PC-9 (cell line): ENCODE data around the gene STX8. TPM values are rescaled to one million over a fixed set of nuclear protein-coding genes. Genes with fewer than 3 reads are reported as not detected.

Experiments used
- BruUV-seq: library from RNA; stranded (reverse); fragments of 400-500 nt; replicated peaks from 2 replicates; lab custom pipeline; 2021; lab: Mats Ljungman, UMichigan
- CTCF ChIA-PET: fragments of 300-600 bp; sonication (Branson Sonifier 250); formaldehyde crosslinking; loops from one replicate; lab custom pipeline; 2022; ENCODE audit warnings: antibody characterized with exemption; lab: Charles Lee
- POLR2A ChIA-PET: fragments of 300-600 bp; sonication (Branson Sonifier 250); formaldehyde crosslinking; loops from one replicate; lab custom pipeline; 2022; ENCODE audit warnings: antibody characterized with exemption; ENCODE audit not compliant: unreplicated experiment; lab: Charles Lee
- DNase-seq, 2 experiments: peaks; one replicate each; pipeline versions ENCODE4 v3.0.0 to v3.0.0-alpha.2; 2015 to 2022; ENCODE audit warnings: mixed read lengths in 1 of 2
- H2AFZ ChIP-seq: fragments of 200-600 bp; sonication (generic); 2 replicates; pipeline ENCODE4 v1.8.1; 2017; ENCODE audit warnings: antibody characterized with exemption
- H3F3A ChIP-seq: fragments of 200-600 bp; sonication (generic); 2 replicates; pipeline ENCODE4 v1.8.1; 2017; ENCODE audit warnings: antibody characterized with exemption, mild to moderate bottlenecking, low read depth; ENCODE audit not compliant: insufficient read depth
- H3K27ac ChIP-seq: fragments of 200-600 bp; sonication (generic); 2 replicates; pipeline ENCODE4 v1.6.1; 2016; ENCODE audit warnings: mixed run types
- H3K27me3 ChIP-seq: fragments of 200-600 bp; sonication (generic); 2 replicates; pipeline ENCODE4 v1.6.1; 2016; ENCODE audit warnings: low read depth, mixed run types; ENCODE audit not compliant: insufficient read depth
- H3K36me3 ChIP-seq: fragments of 200-600 bp; sonication (generic); 2 replicates; pipeline ENCODE4 v1.6.1; 2016; ENCODE audit warnings: low read depth, mixed run types
- H3K4me1 ChIP-seq: fragments of 200-600 bp; sonication (generic); replicated peaks from 2 replicates; pipeline ENCODE4 v1.6.1; 2016; ENCODE audit warnings: mixed run types; ENCODE audit not compliant: insufficient read depth
- H3K4me2 ChIP-seq: fragments of 200-600 bp; sonication (generic); 2 replicates; pipeline ENCODE4 v1.6.1; 2017; ENCODE audit warnings: mixed run types
- H3K4me3 ChIP-seq: fragments of 200-600 bp; sonication (generic); 2 replicates; pipeline ENCODE4 v1.6.1; 2016; ENCODE audit warnings: mixed run types
- H3K79me2 ChIP-seq: fragments of 200-600 bp; sonication (generic); 2 replicates; pipeline ENCODE4 v1.6.1; 2017; ENCODE audit warnings: low read depth, mixed run types
- H3K9me2 ChIP-seq: fragments of 200-600 bp; sonication (generic); 2 replicates; pipeline ENCODE4 v1.8.1; 2017; ENCODE audit warnings: mild to moderate bottlenecking; ENCODE audit not compliant: insufficient read depth
- H3K9me3 ChIP-seq: fragments of 200-600 bp; sonication (generic); 2 replicates; pipeline ENCODE4 v1.8.1; 2016; ENCODE audit warnings: low read depth; ENCODE audit not compliant: insufficient read depth
- H4K20me1 ChIP-seq: fragments of 200-600 bp; sonication (generic); 2 replicates; pipeline ENCODE4 v1.8.1; 2017; ENCODE audit not compliant: insufficient read depth
- CTCF ChIP-seq: fragments of 200-600 bp; sonication (generic); conservative IDR thresholded peaks from 2 replicates; pipeline ENCODE4 v1.6.1; 2017; ENCODE audit warnings: mixed run types, antibody characterized with exemption, mild to moderate bottlenecking, moderate library complexity
- EZH2 ChIP-seq: fragments of 200-600 bp; sonication (generic); IDR thresholded peaks from 2 replicates; pipeline ENCODE4 v1.8.0; 2017; ENCODE audit warnings: antibody characterized with exemption, low read depth
- intact Hi-C: fragments of 100-400 bp; cut with micrococcal nuclease; formaldehyde crosslinking; loops from one replicate; pipeline ENCODE4 v1.10.0; 2022; ENCODE audit not compliant: unreplicated experiment
- total RNA-seq: library from RNA; stranded (reverse); gene quantifications from 2 replicates; pipeline ENCODE4 v1.2.3, GENCODE V29; 2021

Gene STX8
- total RNA-seq, 1 experiment from 2014 or later: 60.6 TPM

DNA sequence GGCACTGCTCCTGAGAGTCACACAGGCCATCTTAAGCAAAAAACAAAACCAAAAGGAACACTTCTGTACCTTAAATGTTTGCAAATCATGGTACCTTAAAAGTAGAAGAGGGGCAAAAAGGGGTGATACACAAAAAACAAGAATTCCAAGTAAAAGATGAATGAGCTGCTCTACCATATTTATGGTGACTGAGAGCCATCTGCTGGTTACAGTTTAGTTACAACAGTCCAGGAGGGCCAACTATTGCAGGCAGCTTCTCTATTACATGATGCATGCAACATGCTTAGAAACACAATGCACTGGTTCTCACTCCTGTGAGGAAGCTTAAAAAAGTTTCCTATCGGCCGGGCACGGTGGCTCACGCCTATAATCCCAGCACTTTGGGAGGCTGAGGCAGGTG, 53.5 kb downstream of the STX8 start:
- Histone ChIP-seq H3K4me3 (no peak overlapping the region), H3K9me2 (no peaks in the 10 kb centered on the region), H4K20me1 (no peaks in the 10 kb centered on the region), H2AFZ (no peak overlapping the region), H3K27me3 (no peaks in the 10 kb centered on the region), H3K79me2 (no peaks in the 10 kb centered on the region), H3K27ac (no peak overlapping the region), H3K4me1 (no peaks in the 10 kb centered on the region), H3K36me3 (no peaks in the 10 kb centered on the region), H3K4me2 (no peak overlapping the region), H3F3A (no peaks in the 10 kb centered on the region), H3K9me3 (no peaks in the 10 kb centered on the region)
- ChIA-PET CTCF (interaction anchor here (0.6 to 1.0 kb wide), 6 partner anchors 33 to 632 kb away, joined by 3 to 9 read pairs (median 5); no protein-coding TSS in a partner anchor), POLR2A (interaction anchor here (0.7 kb wide), 1 partner anchor 267 kb away, joined by 3 read pairs; no protein-coding TSS in a partner anchor)
- BruUV-seq: no TSS peak
- intact Hi-C loops: loop anchor here (1.0 to 10.0 kb wide), 5 partner anchors 230 to 1457 kb away; partner anchors contain the start of gene RPL26
- peak in 1 of 2 experiments; percentile 17 for DNase-seq
- TF ChIP-seq EZH2 (no peak), CTCF (peak; percentile 58)

GRCh38 chr17:9521062-9521461, 54.6 kb downstream of the STX8 start:
- POLR2A ChIA-PET: no interaction called here
- no peak for DNase-seq
- H3K9me3 ChIP-seq: no peaks in the 10 kb centered on the region
- no peaks in the 10 kb centered on the region for H3K79me2 ChIP-seq
- H3K9me2 ChIP-seq: no peaks in the 10 kb centered on the region
- H3K36me3 ChIP-seq: no peaks in the 10 kb centered on the region
- TF ChIP-seq EZH2 (no peak), CTCF (no peak)
- no peaks in the 10 kb centered on the region for H3K4me1 ChIP-seq
- CTCF ChIA-PET: interaction anchor here (0.5 kb wide), 1 partner anchor 1082 kb away, joined by 4 read pairs; no protein-coding TSS in a partner anchor
- intact Hi-C loops: loop anchor here (10.0 kb wide), 2 partner anchors 1136 to 1456 kb away; partner anchors contain the start of gene RPL26
- H3K27me3 ChIP-seq: no peaks in the 10 kb centered on the region
- no peaks in the 10 kb centered on the region for H4K20me1 ChIP-seq
- H3F3A ChIP-seq: no peaks in the 10 kb centered on the region
- no peak overlapping the region for H3K4me3 ChIP-seq
- no peak overlapping the region for H3K4me2 ChIP-seq
- no peak overlapping the region for H3K27ac ChIP-seq
- H2AFZ ChIP-seq: no peak overlapping the region
- BruUV-seq: no TSS peak

DNA sequence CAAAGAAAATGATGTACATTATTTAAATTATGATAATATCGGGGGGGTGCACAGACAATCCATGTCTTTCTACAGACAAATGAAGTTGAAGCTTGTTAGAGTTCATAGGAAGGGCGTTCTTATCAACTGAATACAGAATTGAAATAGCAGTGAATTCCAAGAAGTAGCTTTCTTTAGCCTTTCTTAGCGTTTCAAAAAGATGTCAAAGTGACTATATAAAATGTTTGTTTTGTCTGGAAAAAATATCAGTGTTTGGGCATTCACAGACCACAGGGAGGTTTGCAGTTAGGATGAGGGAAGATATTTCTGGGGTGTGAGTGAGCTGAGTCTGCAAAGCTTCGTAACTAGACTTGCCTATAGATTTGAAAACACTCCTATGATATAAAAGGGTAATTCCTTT, 55.0 kb downstream of the STX8 start:
- POLR2A ChIA-PET: no interaction called here
- CTCF ChIA-PET: interaction anchor here (1.1 kb wide), 1 partner anchor 632 kb away, joined by 3 read pairs; no protein-coding TSS in a partner anchor
- TF ChIP-seq CTCF: no peak
- TF ChIP-seq EZH2: no peak
- Histone ChIP-seq H4K20me1 (no peaks in the 10 kb centered on the region), H3K36me3 (no peaks in the 10 kb centered on the region), H3K9me2 (no peaks in the 10 kb centered on the region), H3K4me2 (no peak overlapping the region), H3F3A (no peaks in the 10 kb centered on the region), H3K27me3 (no peaks in the 10 kb centered on the region), H2AFZ (no peak overlapping the region), H3K27ac (no peak overlapping the region), H3K4me3 (no peak overlapping the region), H3K9me3 (no peaks in the 10 kb centered on the region), H3K79me2 (no peaks in the 10 kb centered on the region), H3K4me1 (no peaks in the 10 kb centered on the region)
- no TSS peak for BruUV-seq
- no peak for DNase-seq
- intact Hi-C loops: loop anchor here (10.0 kb wide), 2 partner anchors 1136 to 1456 kb away; partner anchors contain the start of gene RPL26
